ENCODE data around the gene PLCXD3. TPM values are rescaled to one million over a fixed set of nuclear protein-coding genes. Genes with fewer than 3 reads are reported as not detected.

The PLCXD3 gene
- polyA plus RNA-seq, 3 donors from 2014 or later, result not detected

DNA sequence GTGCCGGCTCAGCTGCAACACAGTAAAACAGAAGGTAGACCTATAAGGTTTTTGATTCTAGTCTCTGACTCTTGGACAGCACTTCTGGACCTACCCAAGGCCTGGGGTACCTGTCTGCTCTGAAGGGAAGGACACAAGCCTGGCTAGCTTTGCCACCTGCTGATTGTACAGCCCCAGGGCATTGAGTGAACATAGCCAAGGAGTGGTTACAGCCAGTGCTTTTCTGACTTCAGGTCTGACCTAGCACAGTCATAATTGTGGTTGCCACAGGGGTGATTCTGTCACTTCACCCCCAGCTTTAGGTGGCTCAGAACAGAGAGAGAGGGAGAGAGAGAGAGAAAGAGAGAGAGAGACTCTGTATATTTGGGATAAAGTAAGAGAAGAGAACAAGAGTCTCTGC is 118.4 kb downstream of the PLCXD3 start:
- DNase-seq, result no peak
- no peak overlapping the region for H3K4me3 Mint-ChIP-seq
- no peaks in the 10 kb centered on the region for H3K36me3 Mint-ChIP-seq
- H3K27ac Mint-ChIP-seq, result no peak overlapping the region
- H3K4me1 Mint-ChIP-seq, result no peaks in the 10 kb centered on the region
- no peaks in the 10 kb centered on the region for H3K27me3 Mint-ChIP-seq (ENCODE audit: low read depth in 3 of 3)
- peaks cover 11 to 37% (median 20%) of the 10 kb centered on the region in 6 donors for H3K9me3 Mint-ChIP-seq

DNA sequence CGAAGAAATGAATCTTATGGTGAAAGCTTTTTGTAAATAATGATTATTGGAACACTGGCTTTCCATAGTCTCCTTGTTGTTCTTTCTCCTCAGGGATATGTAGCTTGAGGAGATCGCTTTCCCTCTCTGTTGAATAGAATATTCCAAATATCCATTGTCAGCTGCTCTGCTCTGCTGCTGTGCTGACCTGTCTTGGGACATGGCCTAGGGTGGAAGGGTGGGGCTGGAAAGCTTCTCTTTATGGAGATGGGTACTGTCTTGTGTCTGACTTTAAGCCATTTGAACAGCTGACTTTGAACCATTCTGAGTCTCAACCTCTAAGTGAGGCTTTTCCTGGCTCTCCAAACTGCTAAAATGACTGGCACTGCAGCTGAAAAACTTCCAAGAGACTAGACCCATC is 135.8 kb downstream of the PLCXD3 start:
- Mint-ChIP-seq H3K27me3 (ENCODE audit: low read depth in 3 of 3) (peaks cover 0 to 5% (median 4%) of the 10 kb centered on the region in 3 donors), H3K9me3 (peaks cover 3 to 10% (median 5%) of the 10 kb centered on the region in 6 donors), H3K36me3 (no peaks in the 10 kb centered on the region), H3K4me3 (no peak overlapping the region), H3K27ac (no peak overlapping the region), H3K4me1 (no peaks in the 10 kb centered on the region)
- DNase-seq, result no peak

DNA sequence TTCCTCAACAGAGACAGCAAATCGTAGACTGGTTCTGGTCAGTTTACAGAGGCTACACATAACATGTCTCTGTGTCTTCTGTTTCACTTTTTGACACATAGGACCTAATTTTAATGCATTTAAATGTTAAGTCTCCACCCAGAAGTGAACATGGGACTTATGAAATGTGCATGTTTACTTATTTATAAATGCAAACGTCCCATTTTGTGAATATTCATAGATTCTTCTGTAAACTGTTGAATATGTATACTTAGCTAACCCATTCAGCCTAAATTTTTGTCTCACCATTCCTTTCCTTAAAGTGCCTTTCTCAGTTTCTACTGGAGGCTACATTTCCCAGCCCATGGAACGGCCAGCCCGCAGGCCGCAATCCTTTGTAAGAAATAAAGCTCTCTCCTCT is 137.2 kb downstream of the PLCXD3 start:
- Mint-ChIP-seq H3K4me3 (no peak overlapping the region), H3K4me1 (no peaks in the 10 kb centered on the region), H3K9me3 (peaks cover 3 to 10% (median 5%) of the 10 kb centered on the region in 6 donors), H3K27ac (no peak overlapping the region), H3K27me3 (ENCODE audit: low read depth in 3 of 3) (peaks cover 0 to 4% (median 3%) of the 10 kb centered on the region in 3 donors), H3K36me3 (no peaks in the 10 kb centered on the region)
- no peak for DNase-seq

DNA sequence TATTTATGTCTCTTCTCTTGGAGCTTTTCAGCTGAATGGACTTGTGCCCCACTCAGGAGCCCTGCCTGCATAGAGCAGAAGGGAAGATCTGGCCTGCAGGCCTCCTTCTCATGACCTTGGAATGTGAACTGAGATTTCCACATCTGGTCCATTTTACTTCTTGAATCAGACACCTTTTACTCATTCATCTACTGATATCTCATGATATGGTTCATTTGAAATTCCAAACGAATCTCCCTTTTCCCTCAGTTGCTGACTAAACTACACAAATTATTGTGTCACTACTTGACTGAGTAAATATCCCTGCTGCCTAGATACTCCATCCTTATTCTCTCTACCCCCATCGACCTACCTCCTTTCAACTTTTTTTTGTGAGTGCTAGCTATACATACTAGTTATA is 138.7 kb downstream of the PLCXD3 start:
- peaks cover 3 to 13% (median 8%) of the 10 kb centered on the region in 6 donors for H3K9me3 Mint-ChIP-seq

DNA sequence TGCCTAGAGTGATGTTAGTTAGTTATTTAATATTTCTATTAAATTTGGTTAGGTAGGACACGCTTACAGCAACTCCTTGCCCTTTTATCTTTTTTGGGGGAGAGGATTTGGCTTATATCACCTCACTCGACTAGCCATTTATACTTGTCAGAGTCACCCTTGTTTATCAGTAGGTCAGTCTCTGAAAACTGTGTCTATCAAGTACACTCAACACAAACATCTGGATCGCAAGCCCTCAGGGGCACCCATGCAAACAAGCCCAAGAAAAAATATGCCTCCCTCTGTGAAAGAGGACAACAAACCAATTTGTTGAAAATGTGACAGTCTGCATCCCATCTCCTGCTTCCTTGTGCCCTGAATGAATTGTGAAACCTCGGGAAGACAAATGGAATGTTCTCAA is 139.9 kb downstream of the PLCXD3 start:
- Mint-ChIP-seq H3K9me3 (peaks cover 0 to 13% (median 8%) of the 10 kb centered on the region in 6 donors), H3K27ac (no peak overlapping the region), H3K4me3 (no peak overlapping the region), H3K4me1 (no peaks in the 10 kb centered on the region), H3K36me3 (no peaks in the 10 kb centered on the region), H3K27me3 (ENCODE audit: low read depth in 3 of 3) (peaks cover 0 to 3% (median 3%) of the 10 kb centered on the region in 3 donors)
- DNase-seq, result no peak

More for the DNA sequence above, 138.7 kb downstream of the PLCXD3 start:
- Mint-ChIP-seq H3K36me3 (no peaks in the 10 kb centered on the region), H3K4me3 (no peak overlapping the region), H3K27ac (no peak overlapping the region), H3K4me1 (no peaks in the 10 kb centered on the region), H3K27me3 (ENCODE audit: low read depth in 3 of 3) (peaks cover 0 to 3% (median 3%) of the 10 kb centered on the region in 3 donors)
- DNase-seq, result no peak

DNA sequence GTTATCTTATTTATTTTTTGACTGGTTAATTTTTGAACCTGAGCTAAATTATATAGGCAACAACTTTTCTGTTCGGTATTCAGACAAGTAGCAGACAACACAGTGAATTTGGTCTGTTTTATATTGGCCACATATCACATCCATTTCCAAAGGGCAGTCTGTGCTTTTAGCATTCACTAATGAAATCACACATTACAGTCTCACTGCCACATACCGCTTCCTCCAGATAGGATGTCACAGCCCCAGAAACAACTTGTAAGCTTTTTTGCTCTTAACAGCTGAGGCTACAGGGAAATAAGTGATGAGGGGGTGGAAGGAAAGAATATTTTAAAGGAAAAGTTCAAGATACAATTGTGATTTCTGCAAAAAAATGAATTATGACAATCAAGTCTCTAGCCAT is 140.6 kb downstream of the PLCXD3 start:
- H3K27ac Mint-ChIP-seq, result no peak overlapping the region
- peaks cover 0 to 3% (median 3%) of the 10 kb centered on the region in 3 donors for H3K27me3 Mint-ChIP-seq (ENCODE audit: low read depth in 3 of 3)
- H3K9me3 Mint-ChIP-seq, result peaks cover 0 to 13% (median 8%) of the 10 kb centered on the region in 6 donors
- H3K4me1 Mint-ChIP-seq, result no peaks in the 10 kb centered on the region
- no peak overlapping the region for H3K4me3 Mint-ChIP-seq
- H3K36me3 Mint-ChIP-seq, result no peaks in the 10 kb centered on the region
- no peak for DNase-seq

DNA sequence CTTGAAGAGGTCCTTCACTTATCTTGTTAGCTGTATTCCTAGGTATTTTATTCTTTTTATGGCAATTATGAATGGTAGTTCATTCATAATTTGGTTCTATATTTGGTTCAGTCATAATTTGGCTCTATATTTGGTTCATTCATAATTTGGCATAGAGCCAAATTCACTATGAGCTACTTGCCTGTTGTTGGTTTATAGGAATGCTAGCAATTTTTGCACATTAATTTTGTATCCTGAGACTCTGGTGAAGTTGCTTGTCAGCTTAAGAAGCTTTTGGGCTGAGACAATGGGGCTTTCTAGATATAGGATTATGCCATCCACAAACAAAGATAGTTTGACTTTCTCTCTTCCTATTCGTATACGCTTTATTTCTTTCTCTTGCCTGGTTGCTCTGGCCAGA is 142.2 kb downstream of the PLCXD3 start:
- Mint-ChIP-seq H3K9me3 (peaks cover 0 to 13% (median 6%) of the 10 kb centered on the region in 6 donors), H3K36me3 (no peaks in the 10 kb centered on the region), H3K27ac (no peak overlapping the region), H3K4me1 (no peaks in the 10 kb centered on the region), H3K27me3 (ENCODE audit: low read depth in 3 of 3) (peaks cover 0 to 3% (median 2%) of the 10 kb centered on the region in 3 donors), H3K4me3 (no peak overlapping the region)
- DNase-seq, result no peak

DNA sequence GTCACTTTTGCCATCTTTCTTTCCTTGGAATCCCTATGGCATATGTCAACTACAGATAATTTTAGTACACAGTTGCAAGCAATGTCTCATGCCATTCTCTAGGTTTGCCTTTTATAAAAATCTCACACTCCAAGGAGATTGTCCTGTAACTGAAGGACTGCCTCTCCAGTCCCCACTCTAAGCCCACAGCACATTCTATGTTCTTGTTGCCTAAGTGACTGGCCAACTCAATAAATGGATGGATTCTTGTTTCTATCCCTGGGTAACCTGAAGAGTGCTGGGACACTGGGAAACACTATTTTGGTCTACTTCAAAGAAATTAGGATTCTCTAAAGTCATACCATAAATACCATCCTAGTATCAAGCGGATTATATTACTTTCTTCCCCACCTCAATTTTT is 145.0 kb downstream of the PLCXD3 start:
- DNase-seq, result no peak
- no peaks in the 10 kb centered on the region for H3K36me3 Mint-ChIP-seq
- H3K4me1 Mint-ChIP-seq, result no peaks in the 10 kb centered on the region
- H3K9me3 Mint-ChIP-seq, result peaks cover 0 to 7% (median 1%) of the 10 kb centered on the region in 6 donors
- H3K27me3 Mint-ChIP-seq (ENCODE audit: low read depth in 3 of 3), result no peaks in the 10 kb centered on the region
- no peak overlapping the region for H3K27ac Mint-ChIP-seq
- no peak overlapping the region for H3K4me3 Mint-ChIP-seq

DNA sequence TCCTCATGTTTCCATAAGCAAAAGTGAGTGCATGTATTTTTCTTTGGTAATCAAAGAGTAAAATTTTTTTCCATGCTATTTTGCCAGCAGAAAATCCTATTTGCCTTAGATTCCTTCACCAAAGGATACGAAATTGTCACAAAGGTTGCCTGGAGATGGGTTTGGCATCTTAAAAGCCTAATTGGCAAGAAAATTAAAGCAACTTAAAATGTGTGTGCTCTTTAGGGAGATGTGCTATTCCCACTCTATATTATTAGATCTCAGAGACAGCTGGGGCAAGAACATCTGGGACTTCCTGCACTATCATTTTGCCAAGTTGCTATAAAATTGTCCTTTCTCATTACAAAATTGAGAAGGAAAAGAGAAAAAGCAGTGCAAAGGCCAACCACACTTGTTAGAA is 146.1 kb downstream of the PLCXD3 start:
- Mint-ChIP-seq H3K27ac (no peak overlapping the region), H3K4me3 (no peak overlapping the region), H3K4me1 (no peaks in the 10 kb centered on the region), H3K9me3 (peaks cover 0 to 8% (median 5%) of the 10 kb centered on the region in 6 donors), H3K27me3 (ENCODE audit: low read depth in 3 of 3) (no peaks in the 10 kb centered on the region), H3K36me3 (no peaks in the 10 kb centered on the region)
- DNase-seq, result no peak

DNA sequence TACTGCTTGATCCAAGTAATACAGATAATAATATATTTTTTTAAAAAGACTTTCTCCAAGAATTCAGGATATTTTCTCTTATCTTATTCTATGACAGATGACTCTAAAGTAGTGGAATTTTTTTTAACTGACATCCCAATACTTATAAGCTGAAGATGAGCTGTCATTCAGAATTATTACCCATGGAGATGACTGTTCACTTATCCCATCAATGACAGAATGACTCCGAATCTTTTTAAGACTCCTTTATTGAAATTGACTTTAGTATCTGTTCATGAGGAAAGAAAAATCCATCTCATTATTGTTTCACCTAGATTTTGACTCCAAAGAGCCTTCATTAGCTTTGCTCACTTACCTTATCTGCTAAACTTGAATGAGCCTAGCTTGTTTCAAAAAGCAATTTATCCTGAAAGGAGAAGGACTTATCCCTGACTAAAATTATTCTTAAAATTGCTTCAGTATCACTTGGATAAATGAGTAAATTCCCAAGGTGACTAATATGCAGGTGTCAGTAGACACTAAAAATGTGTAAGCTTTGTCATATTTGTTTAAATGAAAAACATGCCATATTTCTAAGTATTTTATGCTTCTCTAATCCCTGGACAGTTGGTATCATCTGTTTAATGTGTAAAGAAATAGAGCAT is 146.9 kb downstream of the PLCXD3 start:
- no peak for DNase-seq
- Mint-ChIP-seq H3K27ac (no peak overlapping the region), H3K27me3 (ENCODE audit: low read depth in 3 of 3) (no peaks in the 10 kb centered on the region), H3K9me3 (peaks cover 0 to 10% (median 7%) of the 10 kb centered on the region in 6 donors), H3K4me1 (no peaks in the 10 kb centered on the region), H3K36me3 (no peaks in the 10 kb centered on the region), H3K4me3 (no peak overlapping the region)

DNA sequence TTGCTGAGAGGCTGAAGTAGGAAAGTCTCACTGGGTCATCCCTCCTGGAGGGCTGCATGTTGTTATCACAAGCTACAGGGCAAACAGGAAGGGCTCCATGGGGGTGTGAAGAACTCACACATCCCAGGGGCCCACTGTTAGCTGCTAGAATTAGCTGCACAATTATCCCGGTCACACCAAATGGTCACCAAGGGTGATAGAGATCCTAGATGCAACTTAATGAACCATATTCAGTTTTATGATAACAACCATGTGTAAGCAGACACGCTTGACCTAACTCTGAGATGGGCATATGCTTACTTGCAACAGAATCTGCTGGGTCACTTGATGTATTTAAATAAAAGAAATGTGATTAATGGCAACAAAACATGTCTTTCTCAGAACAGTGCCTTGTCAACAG is 153.6 kb downstream of the PLCXD3 start:
- no peaks in the 10 kb centered on the region for H3K36me3 Mint-ChIP-seq
- no peak overlapping the region for H3K27ac Mint-ChIP-seq
- peaks cover 0 to 22% (median 13%) of the 10 kb centered on the region in 6 donors for H3K9me3 Mint-ChIP-seq
- H3K27me3 Mint-ChIP-seq (ENCODE audit: low read depth in 3 of 3), result no peaks in the 10 kb centered on the region
- no peak overlapping the region for H3K4me3 Mint-ChIP-seq
- H3K4me1 Mint-ChIP-seq, result no peaks in the 10 kb centered on the region
- DNase-seq, result no peak

DNA sequence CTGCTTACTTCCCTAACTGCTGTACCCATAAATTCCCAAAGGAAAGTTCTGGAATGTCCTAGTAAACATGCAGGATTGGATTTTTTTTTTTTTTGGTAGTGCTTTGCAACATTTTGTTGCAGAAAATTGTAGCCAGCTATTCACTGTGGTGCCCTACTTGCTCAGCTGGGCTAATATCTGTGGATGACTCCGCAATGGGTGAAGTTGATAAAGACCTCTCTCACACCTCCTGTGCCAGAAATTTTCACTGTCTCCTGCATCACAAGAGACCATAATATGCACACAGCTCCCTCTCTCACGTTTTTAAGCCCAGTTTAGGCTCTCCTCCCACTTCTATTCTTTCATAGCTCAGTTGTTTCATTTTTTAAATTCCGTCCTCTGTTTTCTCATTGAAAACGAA is 160.6 kb downstream of the PLCXD3 start:
- H3K4me1 Mint-ChIP-seq, result no peaks in the 10 kb centered on the region
- H3K27me3 Mint-ChIP-seq (ENCODE audit: low read depth in 3 of 3), result no peaks in the 10 kb centered on the region
- H3K27ac Mint-ChIP-seq, result no peak overlapping the region
- H3K36me3 Mint-ChIP-seq, result no peaks in the 10 kb centered on the region
- no peak overlapping the region for H3K4me3 Mint-ChIP-seq
- no peak for DNase-seq
- H3K9me3 Mint-ChIP-seq, result peaks cover 2 to 15% (median 7%) of the 10 kb centered on the region in 6 donors

DNA sequence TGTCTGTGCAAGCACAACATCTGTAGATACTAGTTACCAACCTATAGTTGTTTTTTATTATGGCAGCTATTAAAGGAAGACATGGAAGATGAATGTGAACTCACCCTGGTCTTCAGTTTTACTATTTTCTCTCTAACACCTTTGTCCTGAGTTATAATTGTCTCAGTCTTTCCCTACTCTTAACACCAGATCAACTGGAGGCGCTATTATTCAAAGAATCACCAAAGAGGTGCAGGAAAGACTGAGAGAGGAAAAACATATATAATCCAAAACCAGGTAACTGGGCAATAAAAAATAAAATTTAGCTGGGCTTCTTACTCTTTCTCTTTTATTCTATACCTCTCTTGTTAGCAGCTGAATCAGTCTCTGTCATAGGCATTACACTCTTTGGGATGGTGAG is 162.8 kb downstream of the PLCXD3 start:
- Mint-ChIP-seq H3K4me1 (no peaks in the 10 kb centered on the region), H3K36me3 (no peaks in the 10 kb centered on the region), H3K4me3 (no peak overlapping the region), H3K9me3 (peaks cover 0 to 9% (median 0%) of the 10 kb centered on the region in 6 donors), H3K27ac (no peak overlapping the region), H3K27me3 (ENCODE audit: low read depth in 3 of 3) (no peaks in the 10 kb centered on the region)
- no peak for DNase-seq

DNA sequence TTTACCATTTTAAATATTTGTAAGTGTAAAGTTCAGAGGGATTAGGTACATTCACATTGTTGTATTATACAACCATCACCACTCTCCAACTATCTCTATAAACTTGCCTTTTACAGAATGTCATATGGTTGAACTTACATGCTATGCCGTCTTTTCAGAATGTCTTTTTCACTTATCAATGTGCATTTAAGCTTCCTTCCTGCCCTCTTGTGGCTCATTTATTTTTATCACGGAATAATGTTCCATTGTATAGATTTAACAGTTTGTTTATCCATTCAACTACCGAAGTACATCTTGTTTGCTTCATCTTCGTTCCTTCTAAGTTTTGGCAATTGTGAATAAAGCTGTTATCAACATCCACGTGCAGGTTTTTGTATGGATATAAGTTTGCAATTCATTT is 163.8 kb downstream of the PLCXD3 start:
- no peaks in the 10 kb centered on the region for H3K36me3 Mint-ChIP-seq
- H3K27me3 Mint-ChIP-seq (ENCODE audit: low read depth in 3 of 3), result no peaks in the 10 kb centered on the region
- no peak overlapping the region for H3K4me3 Mint-ChIP-seq
- DNase-seq, result no peak
- H3K4me1 Mint-ChIP-seq, result no peaks in the 10 kb centered on the region
- H3K9me3 Mint-ChIP-seq, result peaks cover 0 to 10% (median 1%) of the 10 kb centered on the region in 6 donors
- no peak overlapping the region for H3K27ac Mint-ChIP-seq

DNA sequence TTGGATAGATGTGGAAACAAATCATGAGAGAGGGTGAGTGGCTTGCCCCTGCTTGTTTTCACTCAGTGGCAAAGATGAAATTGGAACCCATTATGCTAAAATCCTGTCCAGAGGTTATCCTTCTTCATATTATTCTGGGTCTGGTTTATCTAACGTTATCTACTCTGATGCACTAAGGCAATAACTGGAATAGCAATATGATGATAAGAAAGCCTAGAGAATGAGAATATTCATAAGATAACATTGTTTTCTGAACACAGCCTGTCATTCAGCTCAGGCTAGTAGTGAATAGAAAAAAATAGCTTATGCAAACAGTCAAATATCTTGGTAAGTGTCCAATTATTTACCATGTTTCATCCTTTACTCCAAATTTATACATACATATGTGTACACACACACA is 165.1 kb downstream of the PLCXD3 start:
- Mint-ChIP-seq H3K9me3 (peaks cover 0 to 11% (median 1%) of the 10 kb centered on the region in 6 donors), H3K4me3 (no peak overlapping the region), H3K27me3 (ENCODE audit: low read depth in 3 of 3) (no peaks in the 10 kb centered on the region), H3K4me1 (no peaks in the 10 kb centered on the region), H3K36me3 (no peaks in the 10 kb centered on the region), H3K27ac (no peak overlapping the region)
- DNase-seq, result no peak
